HG03103 (cell line): ENCODE data around the gene CTPS2.
"Not testable (repeated sequence)": the region's sequence is repeated elsewhere in the genome, so short reads cannot be mapped to it uniquely, and the experiment has no call there.

Source experiments
- ATAC-seq: cut with Tn5 transposase; IDR thresholded peaks from one replicate; pipeline ENCODE4 v1.9.1; 2021; ENCODE audit warnings: low read depth; ENCODE audit not compliant: unreplicated experiment

CTPS2 gene

GRCh38 chrX:16575388-16575787 is 137.1 kb downstream of the CTPS2 start:
- ATAC-seq, result not testable (repeated sequence)

GRCh38 chrX:16573781-16574180 is 138.7 kb downstream of the CTPS2 start:
- no peak for ATAC-seq

DNA sequence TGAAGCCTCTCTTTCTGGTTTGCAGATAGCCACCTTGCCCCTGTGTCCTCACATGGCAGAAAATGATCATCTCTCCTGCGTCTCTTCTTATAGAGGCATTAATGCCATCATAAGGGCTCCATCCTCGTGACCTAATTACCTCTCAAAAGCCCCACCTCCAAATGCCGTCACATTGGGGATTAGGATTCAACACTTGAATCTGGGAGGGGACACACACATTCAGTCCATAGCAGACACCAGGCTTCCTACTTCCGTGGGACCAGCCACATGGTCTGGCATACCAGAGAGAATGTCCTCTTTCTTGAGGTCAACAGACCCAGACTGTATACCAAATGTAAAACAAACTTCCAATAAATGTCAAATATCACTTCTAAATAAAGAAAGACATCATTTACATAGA is 144.8 kb downstream of the CTPS2 start:
- ATAC-seq, result no peak

DNA sequence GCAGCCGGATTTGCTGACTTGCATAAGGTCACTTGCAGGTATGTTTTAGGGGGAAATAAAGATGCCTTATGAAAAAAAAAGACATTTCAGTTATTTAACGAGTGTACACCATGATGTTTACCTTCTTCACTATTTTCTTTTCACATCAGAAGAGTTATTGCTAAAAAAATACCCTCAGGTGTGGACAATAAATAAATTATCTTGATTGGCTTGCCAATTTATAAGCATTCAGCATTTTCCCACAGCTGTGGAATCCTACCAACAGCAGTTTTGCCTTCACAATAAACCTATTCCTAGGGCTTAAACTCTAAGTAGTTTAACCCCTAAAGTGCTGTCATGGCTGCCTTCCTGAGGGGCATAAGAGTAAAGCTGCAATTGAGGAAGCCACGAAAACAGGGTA is 145.9 kb downstream of the CTPS2 start:
- no peak for ATAC-seq

DNA sequence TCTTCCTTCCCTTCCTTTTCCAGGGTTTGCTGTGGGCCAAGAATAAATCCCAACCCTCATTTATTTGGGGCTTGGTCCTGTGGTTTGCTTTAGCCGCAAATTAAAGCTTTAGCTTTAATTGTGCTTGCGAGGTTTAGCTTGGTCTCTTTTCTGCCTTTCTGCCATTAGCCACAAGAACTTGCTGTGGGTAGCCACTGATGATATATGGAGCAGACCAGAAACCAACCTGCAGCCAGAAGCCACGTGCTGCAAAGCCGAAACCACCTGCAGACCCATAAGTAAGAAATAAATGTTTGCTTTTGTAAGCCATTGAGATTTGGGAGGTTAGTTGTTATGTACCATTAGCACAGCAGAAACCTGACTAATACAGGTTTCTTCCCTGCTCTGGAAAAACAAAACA is 152.3 kb downstream of the CTPS2 start:
- no peak for ATAC-seq

DNA sequence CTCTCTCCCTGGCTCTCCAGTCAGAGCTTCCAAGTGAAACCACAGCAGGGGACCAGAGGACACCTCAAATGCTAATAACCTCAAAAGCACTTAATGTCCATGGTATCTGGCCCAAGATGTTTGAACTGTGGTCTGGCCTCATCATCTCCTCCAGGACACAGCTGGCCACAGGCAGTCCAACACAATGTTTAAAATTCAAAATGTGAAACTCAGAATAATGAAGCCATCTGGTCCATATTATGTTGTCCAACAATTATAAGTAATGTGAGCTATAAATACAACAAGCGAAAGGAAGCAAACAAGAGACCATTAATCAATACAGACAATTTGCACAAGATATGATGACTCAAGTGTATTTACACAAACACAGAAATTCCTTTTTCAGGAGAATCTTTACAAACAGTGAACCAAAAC is 153.3 kb downstream of the CTPS2 start:
- no peak for ATAC-seq

- ATAC-seq, result no peak
Measured at GRCh38 chrX:16558489-16558888, 154.0 kb downstream of the CTPS2 start.

DNA sequence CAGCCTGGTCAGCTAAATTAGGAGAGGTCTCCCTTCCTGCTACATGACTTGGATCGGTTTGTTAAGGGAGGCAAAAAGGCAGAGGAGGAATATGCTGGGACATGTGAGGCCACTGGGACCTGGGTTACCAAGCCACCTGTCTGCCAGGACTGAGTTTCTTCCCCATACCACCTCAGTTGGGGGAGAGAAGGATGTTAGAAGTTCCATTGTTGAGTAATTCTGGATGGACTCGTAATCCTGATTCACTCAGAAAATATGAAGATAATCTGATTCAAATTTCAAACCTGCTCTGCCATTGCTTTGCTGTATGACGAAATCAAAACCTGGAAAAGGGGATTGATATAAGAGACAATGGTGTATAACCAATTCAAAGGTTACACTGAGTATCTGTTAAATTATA is 159.9 kb downstream of the CTPS2 start:
- ATAC-seq, result no peak

DNA sequence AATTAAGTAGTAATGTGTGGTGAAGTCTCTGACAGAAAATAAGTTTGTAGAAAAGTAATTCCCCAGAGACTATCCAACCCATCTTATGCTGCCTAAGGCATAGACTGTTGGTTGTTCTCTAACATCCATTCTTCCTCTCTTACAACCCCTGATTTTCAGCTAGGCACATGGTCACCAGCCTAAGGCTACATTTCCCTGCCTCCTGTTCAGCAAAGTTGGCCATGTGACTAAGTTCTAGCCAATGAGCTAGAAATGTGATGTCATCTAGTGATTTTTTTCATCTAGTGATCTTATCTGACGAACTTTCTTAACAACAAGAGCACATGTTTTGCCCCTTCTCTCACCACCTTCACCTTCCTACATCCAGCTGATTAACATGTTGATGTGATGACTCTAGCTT is 164.8 kb downstream of the CTPS2 start:
- ATAC-seq, result no peak

DNA sequence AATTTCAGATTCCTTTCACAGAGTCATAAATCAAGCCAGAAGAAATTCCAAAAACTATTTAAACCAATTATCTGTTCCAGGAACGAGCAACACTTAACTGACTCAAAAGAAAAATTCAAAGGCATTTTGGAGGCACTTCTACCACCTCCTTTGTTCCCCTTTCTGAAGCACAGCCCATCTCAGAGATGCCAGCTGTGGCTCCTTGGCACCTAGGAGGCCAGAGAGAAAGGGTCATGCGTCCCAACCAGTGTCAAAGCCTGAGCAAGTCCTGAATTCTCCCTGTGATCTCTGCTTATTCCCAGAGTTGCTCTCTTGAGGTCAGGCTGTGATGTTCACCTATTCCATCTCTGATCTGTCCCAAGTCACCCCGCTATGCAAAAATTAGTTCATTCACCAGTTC is 167.5 kb downstream of the CTPS2 start:
- ATAC-seq, result no peak
